CD4-positive, CD25-positive, alpha-beta regulatory T cell (primary cell): ENCODE results near the gene CCDC172. TPM values are rescaled to one million over a fixed set of nuclear protein-coding genes. Genes with fewer than 3 reads are reported as not detected.

ENCODE experiments used
- ATAC-seq, 2 donors: fragments of 150-1000 bp; cut with Tn5 transposase; one replicate each; pipeline ENCODE4 v1.10.0; 2021; ENCODE audit warnings: low read depth in 2 of 2, moderate number of reproducible peaks in 2 of 2, moderate library complexity in 1 of 2
- DNase-seq, 3 donors: peaks; one replicate each; pipeline versions ENCODE4 v3.0.0 to v3.0.0-alpha.2; 2012 to 2022; ENCODE audit warnings: mixed read lengths in 1 of 3
- H3K27ac ChIP-seq: one replicate; pipeline ENCODE4 v1.7.0; 2013; ENCODE audit warnings: mild to moderate bottlenecking, low read length; ENCODE audit not compliant: insufficient read depth, poor library complexity, severe bottlenecking
- H3K27me3 ChIP-seq: one replicate; pipeline ENCODE4 v1.7.0; 2013; ENCODE audit warnings: low read length; ENCODE audit not compliant: control insufficient read depth, insufficient read depth
- H3K36me3 ChIP-seq: one replicate; pipeline ENCODE4 v1.7.0; 2013; ENCODE audit warnings: mild to moderate bottlenecking, low read length, moderate library complexity; ENCODE audit not compliant: control insufficient read depth, insufficient read depth
- H3K4me1 ChIP-seq: 2 replicates; pipeline ENCODE4 v1.7.0; 2013; ENCODE audit warnings: mild to moderate bottlenecking, low read length; ENCODE audit not compliant: insufficient read depth, control insufficient read depth, poor library complexity, severe bottlenecking
- H3K4me3 ChIP-seq: one replicate; pipeline ENCODE4 v1.7.0; 2013; ENCODE audit warnings: low read depth, mild to moderate bottlenecking, low read length, moderate library complexity
- H3K9me3 ChIP-seq, 2 experiments: 1 replicate in 1 of 2; 2 replicates in 1 of 2; pipeline ENCODE4 v1.7.0; 2013; ENCODE audit warnings: low read length in 2 of 2, mild to moderate bottlenecking in 1 of 2, moderate library complexity in 1 of 2; ENCODE audit not compliant: control insufficient read depth in 2 of 2
- H3K27ac Mint-ChIP-seq, 3 donors: one replicate each; pipeline ENCODE4 v1.8.0; 2020 to 2022; ENCODE audit warnings: mild to moderate bottlenecking in 3 of 3, mixed read lengths in 3 of 3, moderate library complexity in 2 of 3
- H3K27me3 Mint-ChIP-seq: one replicate; pipeline ENCODE4 v1.8.0; 2022; ENCODE audit warnings: mild to moderate bottlenecking, mixed read lengths
- H3K36me3 Mint-ChIP-seq: one replicate; pipeline ENCODE4 v1.8.0; 2020; ENCODE audit warnings: mixed read lengths
- H3K4me1 Mint-ChIP-seq, 4 donors: one replicate each; pipeline ENCODE4 v1.8.0; 2020 to 2022; ENCODE audit warnings: mixed read lengths in 4 of 4, mild to moderate bottlenecking in 1 of 4
- H3K4me3 Mint-ChIP-seq, 4 donors: one replicate each; pipeline ENCODE4 v1.8.0; 2020 to 2022; ENCODE audit warnings: mild to moderate bottlenecking in 4 of 4, mixed read lengths in 4 of 4, moderate library complexity in 3 of 4
- H3K9me3 Mint-ChIP-seq, 7 donors: one replicate each; pipeline ENCODE4 v1.8.0; 2020 to 2022; ENCODE audit warnings: mixed read lengths in 7 of 7, mild to moderate bottlenecking in 3 of 7, moderate library complexity in 2 of 7
- polyA plus RNA-seq, 4 donors: library from polyadenylated mRNA; unstranded; fragments of 300-500 nt; fragmentation: Illumina TruSeq; gene quantifications; one replicate each; pipeline ENCODE4 v1.2.3, GENCODE V29; 2021
- total RNA-seq: library from RNA; stranded (reverse); gene quantifications from one replicate; pipeline ENCODE4 v1.2.3, GENCODE V29; 2022

CCDC172 gene
- total and polyA plus RNA-seq, 5 donors from 2014 or later, result not detected

DNA sequence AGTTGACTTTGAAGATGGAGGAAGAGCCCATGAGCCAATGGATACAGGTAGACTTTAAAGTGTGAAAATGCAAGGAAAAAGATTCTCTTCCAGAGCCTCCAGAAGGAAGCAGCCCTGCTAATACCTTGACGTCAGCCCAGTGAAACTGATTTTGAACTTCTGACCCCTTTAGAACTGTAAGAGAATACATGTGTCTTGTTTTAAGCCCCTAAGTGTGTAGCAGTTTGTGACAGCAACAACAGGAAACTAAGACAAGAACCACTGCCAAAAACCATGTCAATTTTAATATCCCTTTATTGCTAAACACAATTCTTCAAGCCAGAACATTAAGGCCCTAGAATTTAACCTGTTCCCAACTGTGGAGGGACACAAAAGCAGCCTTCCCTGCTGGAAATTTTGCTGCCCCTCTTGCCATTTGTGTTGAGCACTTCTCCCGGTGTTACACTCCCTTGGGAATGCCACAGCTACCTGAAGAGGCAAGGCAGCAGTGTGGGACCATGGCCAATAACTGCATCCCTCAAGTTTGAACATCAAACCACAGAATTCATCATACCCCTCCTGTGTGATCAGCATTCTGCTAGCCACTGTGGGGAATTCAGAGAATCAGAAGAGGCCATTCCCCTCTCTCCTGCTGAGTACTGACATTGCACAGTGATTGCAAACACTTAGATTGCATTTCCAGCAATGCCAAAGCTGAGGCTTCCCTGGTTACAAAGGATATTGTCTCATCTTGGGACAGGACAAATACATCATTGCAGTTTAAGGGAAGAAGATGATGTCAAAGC is 12.3 kb upstream of the CCDC172 start:
- no peak overlapping the region for H3K4me3 ChIP-seq
- no peaks in the 10 kb centered on the region for H3K4me1 Mint-ChIP-seq
- no peak overlapping the region for H3K27ac Mint-ChIP-seq
- H3K9me3 Mint-ChIP-seq, result peaks cover 0 to 6% (median 0%) of the 10 kb centered on the region in 7 donors
- no peak overlapping the region for H3K27ac ChIP-seq
- no peak for ATAC-seq
- H3K27me3 Mint-ChIP-seq, result no peaks in the 10 kb centered on the region
- H3K9me3 ChIP-seq, result no peaks in the 10 kb centered on the region
- no peaks in the 10 kb centered on the region for H3K36me3 Mint-ChIP-seq
- no peaks in the 10 kb centered on the region for H3K27me3 ChIP-seq
- H3K4me3 Mint-ChIP-seq, result no peak overlapping the region
- DNase-seq, result no peak
- H3K4me1 ChIP-seq, result no peaks in the 10 kb centered on the region
- H3K36me3 ChIP-seq, result no peaks in the 10 kb centered on the region

DNA sequence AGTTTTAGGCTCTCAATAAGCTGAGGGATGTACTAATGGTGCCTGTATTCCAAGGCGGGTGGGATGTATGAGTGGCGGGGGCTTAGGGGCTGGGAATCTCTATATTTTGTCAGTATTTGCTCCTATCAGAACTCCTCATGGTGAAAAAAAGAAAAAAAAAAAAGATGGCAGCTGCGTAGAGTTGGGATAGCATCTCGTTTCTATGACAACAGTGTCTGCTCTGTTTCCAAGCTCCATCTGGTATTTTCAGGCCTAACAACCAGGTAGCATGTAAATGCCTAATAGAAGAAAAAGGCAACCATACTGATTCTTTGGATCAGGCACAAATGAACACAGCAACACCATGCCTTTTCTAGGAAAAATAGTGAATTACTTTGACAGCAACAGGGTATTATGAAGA is 11.7 kb upstream of the CCDC172 start:
- Mint-ChIP-seq H3K27me3 (no peaks in the 10 kb centered on the region), H3K4me1 (no peaks in the 10 kb centered on the region), H3K27ac (no peak overlapping the region), H3K9me3 (peaks cover 0 to 6% (median 0%) of the 10 kb centered on the region in 7 donors), H3K36me3 (no peaks in the 10 kb centered on the region), H3K4me3 (no peak overlapping the region)
- ATAC-seq (no peak), DNase-seq (no peak)
- Histone ChIP-seq H3K36me3 (no peaks in the 10 kb centered on the region), H3K4me3 (no peak overlapping the region), H3K9me3 (no peaks in the 10 kb centered on the region), H3K27ac (no peak overlapping the region), H3K4me1 (no peaks in the 10 kb centered on the region), H3K27me3 (no peaks in the 10 kb centered on the region)

DNA sequence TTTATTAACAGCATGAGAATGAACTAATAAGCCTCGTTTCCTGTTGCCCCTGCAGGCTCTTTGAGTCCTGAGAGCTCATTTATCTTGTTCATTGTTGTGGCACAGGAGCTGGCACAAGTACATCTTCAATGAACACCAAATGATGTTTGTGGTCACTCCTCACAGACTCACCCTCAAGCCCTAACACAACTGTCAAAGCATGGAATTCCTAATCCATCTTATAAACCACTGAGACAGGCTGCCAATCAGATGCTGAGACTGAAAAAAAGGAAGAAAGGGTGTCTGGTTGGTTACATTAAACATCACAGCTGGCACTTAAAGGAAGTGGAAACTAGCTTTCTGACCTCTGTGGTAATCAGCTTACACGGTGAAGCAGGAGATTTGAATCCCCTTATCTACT is 7.7 kb upstream of the CCDC172 start:
- ATAC-seq (no peak), DNase-seq (no peak)

DNA sequence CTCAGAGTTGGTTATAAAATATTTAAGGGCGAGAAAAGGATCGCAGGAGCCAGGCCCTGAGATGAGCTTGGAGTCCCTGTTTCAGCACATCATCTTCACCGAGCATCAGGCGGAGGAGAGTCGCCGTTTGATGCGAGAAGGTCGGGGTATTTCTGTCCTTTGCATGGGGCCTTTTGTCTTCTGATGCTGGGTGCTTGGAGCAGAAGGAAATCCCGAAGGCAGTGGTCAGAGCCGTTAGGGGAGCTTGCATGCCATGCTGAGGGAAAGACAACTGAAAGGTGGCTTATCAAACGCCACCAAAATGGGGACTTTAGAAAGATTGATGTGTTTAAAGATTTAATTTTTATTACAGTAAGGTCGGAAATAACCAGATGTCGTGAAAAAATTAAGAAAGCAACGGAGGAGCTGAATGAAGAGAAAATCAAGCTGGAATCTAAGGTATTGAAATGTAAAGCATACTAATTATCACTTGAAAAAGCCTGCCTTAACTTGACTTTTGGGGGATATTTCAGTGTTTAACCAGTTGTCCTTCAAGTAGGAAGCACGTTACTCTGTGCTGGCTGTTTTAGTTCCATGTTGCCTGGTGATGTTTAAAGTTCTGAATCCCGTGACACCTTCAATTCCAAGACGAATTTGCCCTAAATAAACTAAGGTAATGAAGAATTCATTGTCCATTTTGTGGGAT is 845 bp downstream of the CCDC172 start:
- H3K36me3 ChIP-seq, result no peaks in the 10 kb centered on the region
- H3K4me1 Mint-ChIP-seq, result no peaks in the 10 kb centered on the region
- no peak overlapping the region for H3K4me3 ChIP-seq
- H3K9me3 ChIP-seq, result no peaks in the 10 kb centered on the region
- H3K27me3 ChIP-seq, result no peaks in the 10 kb centered on the region
- no peaks in the 10 kb centered on the region for H3K9me3 Mint-ChIP-seq
- DNase-seq (no peak), ATAC-seq (no peak)
- no peaks in the 10 kb centered on the region for H3K27me3 Mint-ChIP-seq
- no peaks in the 10 kb centered on the region for H3K36me3 Mint-ChIP-seq
- no peak overlapping the region for H3K27ac Mint-ChIP-seq
- no peaks in the 10 kb centered on the region for H3K4me1 ChIP-seq
- no peak overlapping the region for H3K27ac ChIP-seq
- H3K4me3 Mint-ChIP-seq, result peak overlapping the region in 1 of 4 donors; percentile 27

More for the DNA sequence above, 7.7 kb upstream of the CCDC172 start:
- no peak overlapping the region for H3K27ac Mint-ChIP-seq
- no peaks in the 10 kb centered on the region for H3K27me3 Mint-ChIP-seq
- peaks cover 0 to 6% (median 0%) of the 10 kb centered on the region in 7 donors for H3K9me3 Mint-ChIP-seq
- H3K27me3 ChIP-seq, result no peaks in the 10 kb centered on the region
- no peaks in the 10 kb centered on the region for H3K36me3 ChIP-seq
- H3K4me1 ChIP-seq, result no peaks in the 10 kb centered on the region
- no peaks in the 10 kb centered on the region for H3K4me1 Mint-ChIP-seq
- H3K36me3 Mint-ChIP-seq, result no peaks in the 10 kb centered on the region
- no peak overlapping the region for H3K4me3 ChIP-seq
- no peak overlapping the region for H3K27ac ChIP-seq
- H3K9me3 ChIP-seq, result no peaks in the 10 kb centered on the region
- no peak overlapping the region for H3K4me3 Mint-ChIP-seq

DNA sequence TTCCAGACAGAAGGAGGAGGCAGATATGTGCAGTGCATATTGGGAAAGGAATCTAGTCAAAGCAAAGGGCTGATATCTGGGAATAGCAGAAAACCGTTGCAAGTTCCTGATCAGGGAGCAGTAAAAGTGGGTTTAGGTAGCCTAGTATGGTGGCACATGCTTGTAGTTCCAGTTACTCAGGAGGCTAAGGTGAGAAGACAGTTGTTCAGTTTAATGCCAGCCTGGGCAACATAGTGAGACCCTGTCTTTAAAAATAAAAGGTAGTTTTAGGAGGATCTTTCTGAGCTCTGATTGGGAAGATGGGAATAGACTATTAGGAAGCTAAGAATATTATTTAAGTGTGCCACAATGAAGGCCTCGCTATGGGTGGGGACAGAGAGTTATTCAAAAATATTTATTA is 1.7 kb downstream of the CCDC172 start:
- Mint-ChIP-seq H3K27me3 (no peaks in the 10 kb centered on the region), H3K9me3 (no peaks in the 10 kb centered on the region), H3K4me3 (no peak overlapping the region), H3K36me3 (no peaks in the 10 kb centered on the region), H3K27ac (no peak overlapping the region), H3K4me1 (no peaks in the 10 kb centered on the region)
- Histone ChIP-seq H3K9me3 (no peaks in the 10 kb centered on the region), H3K36me3 (no peaks in the 10 kb centered on the region), H3K4me3 (no peak overlapping the region), H3K27me3 (no peaks in the 10 kb centered on the region), H3K4me1 (no peaks in the 10 kb centered on the region), H3K27ac (no peak overlapping the region)
- DNase-seq (no peak), ATAC-seq (no peak)

DNA sequence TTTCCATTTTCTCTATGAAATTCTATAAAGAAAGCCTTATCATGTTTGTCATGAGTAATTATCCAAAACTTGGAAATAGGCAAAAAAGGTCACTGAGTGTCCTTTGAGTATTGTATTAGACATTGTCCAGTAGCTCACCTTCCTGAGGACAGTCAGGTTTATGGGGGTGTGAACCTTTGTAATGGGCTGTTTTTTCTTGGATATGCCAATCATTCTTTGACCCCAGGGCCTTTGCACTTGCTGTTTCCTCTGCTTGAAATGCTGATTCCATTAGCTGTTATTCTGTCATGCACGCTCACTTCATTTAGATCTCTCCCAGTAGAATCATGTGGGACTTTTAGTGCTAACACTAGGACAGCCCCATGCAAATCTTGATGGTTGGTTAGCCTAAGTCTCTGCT is 4.9 kb downstream of the CCDC172 start:
- H3K36me3 ChIP-seq, result no peaks in the 10 kb centered on the region
- H3K4me1 ChIP-seq, result no peaks in the 10 kb centered on the region
- ATAC-seq, result no peak
- H3K4me3 ChIP-seq, result no peak overlapping the region
- no peaks in the 10 kb centered on the region for H3K9me3 ChIP-seq
- H3K27me3 Mint-ChIP-seq, result no peaks in the 10 kb centered on the region
- H3K4me1 Mint-ChIP-seq, result no peaks in the 10 kb centered on the region
- DNase-seq, result no peak
- no peaks in the 10 kb centered on the region for H3K9me3 Mint-ChIP-seq
- H3K4me3 Mint-ChIP-seq, result no peak overlapping the region
- H3K27ac ChIP-seq, result no peak overlapping the region
- H3K36me3 Mint-ChIP-seq, result no peaks in the 10 kb centered on the region
- no peak overlapping the region for H3K27ac Mint-ChIP-seq
- H3K27me3 ChIP-seq, result no peaks in the 10 kb centered on the region

DNA sequence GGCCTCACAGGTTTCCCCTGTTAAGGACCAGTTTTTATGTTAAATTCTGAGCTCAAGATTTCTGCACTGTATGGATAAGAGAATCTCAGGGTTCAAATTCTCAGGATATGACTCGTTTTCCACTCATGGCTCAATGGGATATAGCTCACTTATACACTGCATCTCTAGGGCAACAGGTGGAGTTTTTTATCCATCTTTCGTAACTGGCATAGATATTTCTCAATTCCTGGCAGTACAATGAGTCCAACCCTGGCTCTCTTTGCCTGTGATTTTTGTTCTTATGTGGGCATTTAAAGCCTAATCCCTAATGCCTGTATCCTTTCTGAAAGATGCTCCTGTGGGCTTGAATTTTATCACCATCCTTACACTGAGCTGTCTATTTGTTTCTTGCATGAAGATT is 7.6 kb downstream of the CCDC172 start:
- Mint-ChIP-seq H3K4me1 (no peaks in the 10 kb centered on the region), H3K4me3 (no peak overlapping the region), H3K9me3 (no peaks in the 10 kb centered on the region), H3K27me3 (no peaks in the 10 kb centered on the region), H3K36me3 (no peaks in the 10 kb centered on the region), H3K27ac (no peak overlapping the region)
- Histone ChIP-seq H3K9me3 (no peaks in the 10 kb centered on the region), H3K27ac (no peak overlapping the region), H3K4me1 (no peaks in the 10 kb centered on the region), H3K4me3 (no peak overlapping the region), H3K36me3 (no peaks in the 10 kb centered on the region), H3K27me3 (no peaks in the 10 kb centered on the region)
- DNase-seq, result no peak
- no peak for ATAC-seq

DNA sequence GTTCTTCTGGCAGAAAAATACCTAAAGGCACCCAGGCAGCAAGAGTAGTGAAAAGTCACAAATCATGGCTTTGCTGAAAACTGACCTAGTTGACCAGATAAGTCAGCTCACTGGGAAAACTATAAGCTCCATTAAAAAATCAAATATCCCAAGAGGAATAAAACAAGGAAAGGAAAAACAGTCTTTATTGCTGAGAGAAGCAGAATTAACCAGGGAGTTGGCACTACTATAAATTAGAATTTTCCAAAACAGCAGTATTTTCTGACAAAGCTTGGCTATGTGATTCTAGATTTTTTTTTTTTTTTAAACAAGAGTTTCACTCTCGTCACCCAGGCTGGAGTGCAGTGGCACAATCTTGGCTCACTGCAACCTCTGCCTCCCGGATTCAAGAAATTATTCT is 12.6 kb downstream of the CCDC172 start:
- H3K4me1 Mint-ChIP-seq, result no peaks in the 10 kb centered on the region
- Histone ChIP-seq H3K36me3 (no peaks in the 10 kb centered on the region), H3K27me3 (no peaks in the 10 kb centered on the region), H3K27ac (no peak overlapping the region), H3K4me3 (no peak overlapping the region), H3K4me1 (no peaks in the 10 kb centered on the region), H3K9me3 (no peaks in the 10 kb centered on the region)
- no peak overlapping the region for H3K4me3 Mint-ChIP-seq
- H3K9me3 Mint-ChIP-seq, result no peaks in the 10 kb centered on the region
- H3K27me3 Mint-ChIP-seq, result no peaks in the 10 kb centered on the region
- DNase-seq, result no peak
- no peak for ATAC-seq
- H3K36me3 Mint-ChIP-seq, result no peaks in the 10 kb centered on the region
- no peak overlapping the region for H3K27ac Mint-ChIP-seq
